ENCODE results near the gene HNRNPU.
A peak's percentile ranks its signal among the peaks of the same experiment; 100 is the strongest.

DNA sequence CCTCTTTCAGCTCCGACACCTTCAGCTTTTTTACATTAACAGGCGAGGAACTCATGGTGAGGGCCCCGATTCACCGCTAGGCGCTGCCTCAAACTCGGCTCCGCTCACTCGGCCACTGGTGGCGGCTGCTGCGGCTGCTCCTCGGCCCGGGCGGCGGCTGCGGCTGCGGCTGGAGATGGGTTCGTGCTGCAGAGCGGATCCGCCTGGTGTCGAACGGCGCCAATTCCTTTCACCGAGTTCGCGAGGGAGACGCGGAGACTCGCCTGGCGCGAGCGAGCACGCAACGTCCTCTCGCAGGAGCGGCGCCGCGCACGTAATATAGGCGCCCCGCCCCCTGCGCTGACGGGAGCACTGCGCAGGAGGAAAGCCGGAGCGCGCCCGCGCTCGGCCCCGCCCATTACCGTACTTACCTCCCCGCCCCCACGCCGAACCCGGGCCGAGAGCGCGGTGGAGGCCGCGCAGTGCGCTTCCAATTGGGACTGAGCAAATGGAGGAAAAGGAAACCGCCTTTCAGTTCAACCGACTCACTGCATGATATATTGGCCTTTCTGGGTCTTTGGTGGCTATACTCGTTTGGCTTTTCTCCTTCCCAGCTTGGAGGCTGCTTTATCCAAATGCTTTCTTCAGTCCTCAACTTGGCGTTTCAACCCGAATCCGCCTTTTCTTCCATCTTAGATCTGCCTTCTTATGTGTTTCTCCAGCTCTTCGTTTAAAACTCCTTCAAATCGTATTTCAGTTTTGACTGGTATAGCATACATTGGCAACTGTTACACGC, at the start of gene HNRNPU:
- TF ChIP-seq, protein P1, sequence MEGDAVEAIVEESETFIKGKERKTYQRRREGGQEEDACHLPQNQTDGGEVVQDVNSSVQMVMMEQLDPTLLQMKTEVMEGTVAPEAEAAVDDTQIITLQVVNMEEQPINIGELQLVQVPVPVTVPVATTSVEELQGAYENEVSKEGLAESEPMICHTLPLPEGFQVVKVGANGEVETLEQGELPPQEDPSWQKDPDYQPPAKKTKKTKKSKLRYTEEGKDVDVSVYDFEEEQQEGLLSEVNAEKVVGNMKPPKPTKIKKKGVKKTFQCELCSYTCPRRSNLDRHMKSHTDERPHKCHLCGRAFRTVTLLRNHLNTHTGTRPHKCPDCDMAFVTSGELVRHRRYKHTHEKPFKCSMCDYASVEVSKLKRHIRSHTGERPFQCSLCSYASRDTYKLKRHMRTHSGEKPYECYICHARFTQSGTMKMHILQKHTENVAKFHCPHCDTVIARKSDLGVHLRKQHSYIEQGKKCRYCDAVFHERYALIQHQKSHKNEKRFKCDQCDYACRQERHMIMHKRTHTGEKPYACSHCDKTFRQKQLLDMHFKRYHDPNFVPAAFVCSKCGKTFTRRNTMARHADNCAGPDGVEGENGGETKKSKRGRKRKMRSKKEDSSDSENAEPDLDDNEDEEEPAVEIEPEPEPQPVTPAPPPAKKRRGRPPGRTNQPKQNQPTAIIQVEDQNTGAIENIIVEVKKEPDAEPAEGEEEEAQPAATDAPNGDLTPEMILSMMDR (tag by site-specific recombination; IDR thresholded peaks at IDR 0.05) = peak; percentile 61
- no peak for TF ChIP-seq ZNF776 (tag by site-specific recombination; IDR thresholded peaks at IDR 0.05; ENCODE audit: borderline replicate concordance)
- no peak for TF ChIP-seq ZNF274 (IDR thresholded peaks at IDR 0.05; ENCODE audit: low read length)
- no peak for TF ChIP-seq ZNF274 (tag by site-specific recombination; IDR thresholded peaks at IDR 0.05; ENCODE audit: borderline replicate concordance)
- no peak for TF ChIP-seq SALL2 (tag by site-specific recombination; IDR thresholded peaks at IDR 0.05; ENCODE audit: borderline replicate concordance)
- TF ChIP-seq ZBTB21 (tag by site-specific recombination; IDR thresholded peaks at IDR 0.05) = no peak; the same call in none of the 2 replicates
- TF ChIP-seq, protein P2, sequence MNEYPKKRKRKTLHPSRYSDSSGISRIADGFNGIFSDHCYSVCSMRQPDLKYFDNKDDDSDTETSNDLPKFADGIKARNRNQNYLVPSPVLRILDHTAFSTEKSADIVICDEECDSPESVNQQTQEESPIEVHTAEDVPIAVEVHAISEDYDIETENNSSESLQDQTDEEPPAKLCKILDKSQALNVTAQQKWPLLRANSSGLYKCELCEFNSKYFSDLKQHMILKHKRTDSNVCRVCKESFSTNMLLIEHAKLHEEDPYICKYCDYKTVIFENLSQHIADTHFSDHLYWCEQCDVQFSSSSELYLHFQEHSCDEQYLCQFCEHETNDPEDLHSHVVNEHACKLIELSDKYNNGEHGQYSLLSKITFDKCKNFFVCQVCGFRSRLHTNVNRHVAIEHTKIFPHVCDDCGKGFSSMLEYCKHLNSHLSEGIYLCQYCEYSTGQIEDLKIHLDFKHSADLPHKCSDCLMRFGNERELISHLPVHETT (tag by site-specific recombination; IDR thresholded peaks at IDR 0.05) = peak; percentile 13; the same call in 1 of the 2 replicates
- TF ChIP-seq, protein P3, sequence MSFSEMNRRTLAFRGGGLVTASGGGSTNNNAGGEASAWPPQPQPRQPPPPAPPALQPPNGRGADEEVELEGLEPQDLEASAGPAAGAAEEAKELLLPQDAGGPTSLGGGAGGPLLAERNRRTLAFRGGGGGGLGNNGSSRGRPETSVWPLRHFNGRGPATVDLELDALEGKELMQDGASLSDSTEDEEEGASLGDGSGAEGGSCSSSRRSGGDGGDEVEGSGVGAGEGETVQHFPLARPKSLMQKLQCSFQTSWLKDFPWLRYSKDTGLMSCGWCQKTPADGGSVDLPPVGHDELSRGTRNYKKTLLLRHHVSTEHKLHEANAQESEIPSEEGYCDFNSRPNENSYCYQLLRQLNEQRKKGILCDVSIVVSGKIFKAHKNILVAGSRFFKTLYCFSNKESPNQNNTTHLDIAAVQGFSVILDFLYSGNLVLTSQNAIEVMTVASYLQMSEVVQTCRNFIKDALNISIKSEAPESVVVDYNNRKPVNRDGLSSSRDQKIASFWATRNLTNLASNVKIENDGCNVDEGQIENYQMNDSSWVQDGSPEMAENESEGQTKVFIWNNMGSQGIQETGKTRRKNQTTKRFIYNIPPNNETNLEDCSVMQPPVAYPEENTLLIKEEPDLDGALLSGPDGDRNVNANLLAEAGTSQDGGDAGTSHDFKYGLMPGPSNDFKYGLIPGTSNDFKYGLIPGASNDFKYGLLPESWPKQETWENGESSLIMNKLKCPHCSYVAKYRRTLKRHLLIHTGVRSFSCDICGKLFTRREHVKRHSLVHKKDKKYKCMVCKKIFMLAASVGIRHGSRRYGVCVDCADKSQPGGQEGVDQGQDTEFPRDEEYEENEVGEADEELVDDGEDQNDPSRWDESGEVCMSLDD (tag by site-specific recombination; IDR thresholded peaks at IDR 0.05) = no peak; the same call in 1 of the 2 replicates
